HG02571 (cell line): Measurements from ENCODE around the gene SH3D21.

Experiments used
- ATAC-seq: cut with Tn5 transposase; IDR thresholded peaks from one replicate; pipeline ENCODE4 v1.9.1; 2021; ENCODE audit warnings: mild to moderate bottlenecking, moderate library complexity; ENCODE audit not compliant: unreplicated experiment

Gene SH3D21

GRCh38 chr1:36303244-36303643 lies 2.9 kb upstream of the SH3D21 start:
- no peak for ATAC-seq

DNA sequence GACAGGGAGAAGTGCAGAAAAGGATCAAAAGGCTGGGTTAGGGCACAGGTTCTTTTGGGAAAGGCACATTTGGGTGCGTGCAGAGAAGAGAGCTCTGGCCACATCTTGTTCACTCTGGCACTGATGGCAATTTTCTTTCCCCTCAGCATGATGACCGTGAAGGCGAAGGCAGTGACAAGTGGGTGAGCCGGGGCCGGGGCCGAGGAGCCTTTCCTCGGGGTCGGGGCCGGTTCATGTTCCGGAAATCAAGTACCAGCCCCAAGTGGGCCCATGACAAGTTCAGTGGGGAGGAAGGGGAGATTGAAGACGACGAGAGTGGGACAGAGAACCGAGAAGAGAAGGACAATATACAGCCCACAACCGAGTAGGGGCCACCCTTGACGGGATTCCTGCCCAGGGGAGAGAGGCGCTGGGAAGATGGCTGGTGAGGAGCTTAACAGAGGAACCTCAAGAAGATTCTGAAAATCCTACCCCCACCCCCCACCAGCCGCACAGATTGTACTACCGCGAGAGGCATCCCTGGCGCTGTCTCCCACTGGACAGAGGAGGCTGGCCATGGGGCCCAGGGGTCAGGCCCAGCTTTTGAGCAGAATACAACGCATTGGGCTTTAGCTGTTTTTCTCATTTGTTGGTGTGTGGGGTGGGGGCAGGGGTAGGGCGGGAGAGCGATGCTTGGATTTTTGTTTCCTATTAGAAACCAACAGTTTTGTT lies 2.4 kb upstream of the SH3D21 start:
- no peak for ATAC-seq

DNA sequence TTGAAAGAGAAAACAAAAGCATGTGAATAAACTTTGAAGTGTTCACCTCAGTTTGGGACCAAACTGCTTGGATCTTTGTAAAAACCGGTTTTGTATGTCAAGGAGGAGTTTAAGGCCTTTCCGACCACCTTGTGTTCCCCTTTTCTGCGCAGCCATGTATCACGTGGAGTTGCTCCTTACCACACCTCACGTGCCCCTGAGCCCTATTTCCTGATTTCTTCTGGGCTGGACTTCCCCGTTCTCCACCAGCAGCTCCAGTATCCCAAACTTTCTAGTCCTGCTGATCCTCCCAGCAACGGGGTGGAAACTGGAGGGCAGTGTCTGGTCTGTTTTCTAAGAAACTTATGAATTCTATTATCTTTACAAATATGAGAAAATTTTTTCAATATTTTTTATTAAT lies 1.6 kb upstream of the SH3D21 start:
- no peak for ATAC-seq

DNA sequence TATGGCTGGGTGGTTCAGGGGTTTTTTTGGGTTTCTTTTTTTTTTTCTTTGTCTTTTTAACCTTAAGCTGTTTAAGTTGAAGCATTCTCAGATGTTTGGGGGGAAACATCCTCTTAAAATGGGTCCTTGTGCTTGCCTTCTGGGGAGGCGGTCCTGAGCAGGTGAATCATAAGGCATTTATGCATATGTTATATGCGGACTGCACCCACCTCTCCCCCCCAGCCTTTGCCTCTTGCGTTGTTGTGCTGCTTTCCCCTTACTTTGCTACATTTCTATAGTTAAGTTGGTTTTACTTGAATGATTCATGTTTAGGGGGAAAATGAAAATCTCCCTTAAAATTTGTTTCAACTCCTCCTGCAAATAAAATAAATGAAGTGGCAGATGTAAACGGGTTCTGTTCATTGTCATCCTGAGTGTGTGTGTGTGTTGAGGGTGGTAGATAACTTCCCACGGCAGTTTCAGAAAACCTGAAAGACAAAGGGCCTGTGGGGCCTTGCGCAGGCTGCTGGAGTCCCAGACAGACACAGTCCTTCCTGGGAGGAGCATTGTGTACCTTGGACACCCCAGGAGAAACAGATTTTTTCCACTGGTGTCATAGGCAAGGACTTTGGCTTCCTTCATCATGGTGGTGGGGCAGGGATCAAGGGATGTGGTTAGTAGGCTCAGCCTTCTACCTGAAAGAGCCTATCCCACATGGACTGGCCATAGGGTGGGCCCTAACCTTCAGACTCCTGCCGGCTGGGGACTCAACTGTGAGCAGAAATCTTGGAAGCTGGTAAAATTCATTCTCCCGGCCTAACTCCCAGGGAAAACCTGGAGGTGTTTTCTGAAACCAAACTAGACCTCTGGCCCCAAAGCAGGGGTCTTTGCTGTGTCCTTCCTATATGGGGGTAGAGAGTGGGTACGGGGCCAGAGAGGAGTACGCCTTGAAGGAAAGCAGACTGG lies 926 bp upstream of the SH3D21 start:
- no peak for ATAC-seq

DNA sequence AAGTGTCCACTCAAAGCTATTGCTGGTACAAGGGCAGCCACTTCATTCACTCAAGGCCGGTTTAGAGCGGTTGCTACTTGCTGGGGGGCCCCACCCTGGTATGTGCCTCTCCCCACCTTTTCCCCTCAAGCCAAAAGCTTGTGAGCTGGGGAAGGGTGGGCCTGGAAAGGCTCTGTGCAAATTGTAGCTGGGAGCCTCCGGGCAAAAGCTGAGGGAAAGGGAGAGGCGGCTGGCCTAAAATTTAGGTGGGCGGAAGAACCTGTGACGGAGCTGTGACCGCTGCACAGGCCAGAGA lies 306 bp upstream of the SH3D21 start:
- ATAC-seq = no peak

DNA sequence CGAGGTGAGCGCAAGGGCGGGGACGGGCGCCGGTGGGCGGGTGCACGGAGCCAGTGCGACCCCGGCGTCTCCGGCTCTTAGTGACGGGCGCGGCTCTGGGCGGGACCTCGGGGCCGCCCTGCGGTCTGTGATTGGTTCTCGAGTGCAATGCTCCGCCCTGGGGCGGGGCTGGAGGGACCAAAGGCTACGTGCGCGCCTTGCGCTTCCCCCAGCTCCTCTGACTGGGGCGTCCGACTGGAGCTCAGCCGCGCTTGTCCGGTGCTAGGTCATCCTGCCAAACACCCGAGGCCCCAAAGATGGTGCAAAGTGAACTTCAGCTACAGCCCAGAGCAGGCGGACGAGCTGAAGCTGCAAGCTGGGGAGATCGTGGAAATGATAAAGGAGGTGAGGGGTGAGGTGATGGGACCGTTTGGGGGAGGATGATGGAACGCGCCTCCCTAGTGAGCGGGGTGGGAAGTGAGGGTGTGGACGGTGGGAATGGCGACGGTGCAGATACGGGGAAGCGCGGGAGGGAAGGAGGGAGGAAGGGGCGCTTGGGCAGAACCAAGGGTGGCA lies 811 bp downstream of the SH3D21 start:
- ATAC-seq = peak; percentile 94

DNA sequence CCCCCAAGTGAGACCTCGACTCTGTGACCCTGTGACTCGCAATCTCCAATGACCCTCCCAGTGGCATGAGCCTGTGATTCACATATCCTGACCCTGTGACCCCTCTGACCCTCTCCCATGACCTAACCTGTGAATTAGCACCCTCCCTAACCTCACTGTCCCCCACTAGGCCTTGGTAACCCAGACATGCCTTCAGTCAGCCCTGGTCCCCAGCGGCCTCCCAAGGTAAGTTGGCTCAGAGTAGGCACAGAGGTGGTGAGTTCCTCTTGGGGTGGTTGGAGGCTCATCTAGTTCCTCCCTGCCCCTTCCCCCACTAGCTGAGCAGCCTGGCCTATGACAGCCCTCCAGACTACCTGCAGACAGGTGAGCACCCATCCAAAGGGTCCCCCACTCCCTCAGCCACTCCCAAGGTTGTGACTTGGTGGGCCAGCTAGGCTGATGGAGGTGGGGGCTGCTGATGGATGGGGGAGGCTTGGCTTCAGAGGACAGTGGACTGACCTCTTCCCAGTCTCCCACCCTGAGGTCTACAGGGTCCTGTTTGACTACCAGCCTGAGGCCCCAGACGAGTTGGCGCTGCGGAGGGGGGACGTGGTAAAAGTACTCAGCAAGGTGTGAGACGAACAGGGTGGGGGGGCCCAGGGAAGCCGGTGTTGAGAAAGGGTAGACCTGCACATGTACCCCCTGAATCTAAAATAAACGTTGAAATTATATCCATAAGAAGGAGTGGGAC lies 1.6 kb downstream of the SH3D21 start:
- no peak for ATAC-seq

- no peak for ATAC-seq
Observed at GRCh38 chr1:36309397-36309796, 3.2 kb downstream of the SH3D21 start.

DNA sequence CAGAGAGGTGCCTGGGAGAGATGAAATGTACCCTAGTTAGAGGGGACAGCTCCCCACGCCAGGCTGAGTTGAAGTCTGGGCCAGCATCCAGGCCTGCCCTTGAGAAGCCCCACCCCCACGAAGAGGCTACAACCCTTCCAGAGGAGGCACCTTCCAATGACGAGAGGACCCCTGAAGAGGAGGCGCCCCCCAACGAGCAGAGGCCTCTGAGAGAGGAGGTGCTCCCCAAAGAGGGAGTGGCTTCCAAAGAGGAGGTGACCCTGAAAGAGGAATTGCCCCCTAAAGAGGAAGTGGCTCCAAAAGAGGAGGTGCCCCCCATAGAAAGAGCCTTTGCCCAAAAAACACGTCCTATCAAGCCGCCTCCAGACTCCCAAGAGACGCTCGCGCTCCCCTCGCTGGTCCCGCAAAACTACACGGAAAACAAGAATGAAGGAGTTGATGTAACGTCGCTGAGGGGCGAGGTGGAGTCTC lies 14.2 kb downstream of the SH3D21 start:
- ATAC-seq = no peak

- no peak for ATAC-seq
Observed at GRCh38 chr1:36320767-36321118, 14.6 kb downstream of the SH3D21 start.

GRCh38 chr1:36321119-36321951 lies 15.2 kb downstream of the SH3D21 start:
- ATAC-seq = no peak

- no peak for ATAC-seq
Observed at GRCh38 chr1:36322041-36322785, 16.0 kb downstream of the SH3D21 start.

- no peak for ATAC-seq
Observed at GRCh38 chr1:36322786-36323635, 16.8 kb downstream of the SH3D21 start.

DNA sequence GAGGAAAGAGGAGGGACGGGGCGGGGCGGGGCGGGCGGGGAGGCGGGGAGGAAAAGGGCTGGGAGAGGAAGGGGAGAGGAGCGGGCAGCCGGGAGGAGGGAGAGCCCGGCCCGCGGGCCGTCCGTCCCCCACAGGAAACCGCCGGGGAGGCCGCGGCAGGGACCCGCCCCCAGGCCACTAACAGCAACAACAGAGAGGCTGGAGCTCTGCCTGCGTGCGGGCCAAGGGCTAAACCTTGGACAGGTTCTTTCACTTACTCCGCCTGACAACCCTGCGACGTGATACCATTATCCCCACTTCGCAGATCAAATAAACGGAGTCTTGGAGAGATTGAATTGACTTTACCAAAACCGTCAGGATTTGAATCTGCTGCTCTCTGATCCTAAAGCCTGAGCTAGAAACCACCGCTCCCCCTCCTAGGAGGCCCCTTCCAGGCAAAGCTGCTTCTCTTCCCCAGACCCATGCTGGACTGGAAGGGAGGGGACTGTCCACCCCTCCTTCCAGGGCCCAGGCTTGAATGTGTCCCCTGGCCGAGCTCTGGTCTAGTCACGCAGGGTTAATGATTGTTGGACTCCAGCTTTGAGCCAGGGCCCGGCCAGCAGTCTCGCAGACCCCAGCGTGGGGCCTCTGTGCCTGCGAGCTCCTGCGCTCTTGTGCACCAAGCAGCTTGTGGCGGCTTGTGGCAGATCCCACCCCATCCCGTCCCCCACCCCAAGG lies 17.6 kb downstream of the SH3D21 start, which contains the start of gene EVA1B:
TSS of gene EVA1B (minus strand) at position 10 of the 717 bp plus-strand sequence. CDS start 608 bp downstream, outside the sequence.
- ATAC-seq = no peak

DNA sequence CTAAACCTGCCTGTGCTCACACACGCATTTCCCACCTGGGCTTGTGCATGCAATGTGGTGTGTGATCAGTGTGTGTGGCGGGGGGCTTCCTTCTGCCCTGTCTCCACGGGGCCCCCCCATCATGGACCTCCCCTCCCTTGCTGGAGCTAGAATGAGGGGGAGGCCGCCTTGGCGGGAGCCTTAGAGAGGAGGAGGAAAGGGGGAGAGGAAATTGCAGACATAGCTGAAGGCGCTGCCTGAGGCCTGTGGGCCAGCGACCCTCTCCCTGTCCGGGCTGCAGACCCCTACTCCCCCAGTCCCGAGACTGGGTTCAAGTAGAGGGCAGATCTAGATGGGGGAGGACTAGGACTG lies 18.2 kb downstream of the SH3D21 start:
- ATAC-seq = no peak

DNA sequence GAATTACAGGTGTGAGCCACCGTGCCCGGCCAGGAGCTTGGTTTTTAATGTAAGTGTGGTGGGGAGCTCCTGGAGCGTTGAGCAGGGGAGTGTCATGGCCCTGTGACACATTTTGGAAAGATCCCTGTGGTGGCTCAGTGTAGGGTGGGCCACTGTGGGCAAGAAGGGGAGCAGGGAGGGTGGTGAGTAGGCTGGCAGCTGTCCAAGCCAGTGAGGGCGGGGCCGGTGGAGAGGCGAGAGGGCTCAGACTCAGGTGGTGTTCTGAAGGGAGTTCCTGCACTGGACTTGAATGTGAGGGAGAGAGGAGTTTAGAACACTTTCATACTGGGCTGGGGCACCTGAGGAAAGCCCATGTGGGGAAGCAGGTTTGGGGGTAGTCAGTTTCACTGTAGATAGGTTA lies 20.3 kb downstream of the SH3D21 start:
- no peak for ATAC-seq

DNA sequence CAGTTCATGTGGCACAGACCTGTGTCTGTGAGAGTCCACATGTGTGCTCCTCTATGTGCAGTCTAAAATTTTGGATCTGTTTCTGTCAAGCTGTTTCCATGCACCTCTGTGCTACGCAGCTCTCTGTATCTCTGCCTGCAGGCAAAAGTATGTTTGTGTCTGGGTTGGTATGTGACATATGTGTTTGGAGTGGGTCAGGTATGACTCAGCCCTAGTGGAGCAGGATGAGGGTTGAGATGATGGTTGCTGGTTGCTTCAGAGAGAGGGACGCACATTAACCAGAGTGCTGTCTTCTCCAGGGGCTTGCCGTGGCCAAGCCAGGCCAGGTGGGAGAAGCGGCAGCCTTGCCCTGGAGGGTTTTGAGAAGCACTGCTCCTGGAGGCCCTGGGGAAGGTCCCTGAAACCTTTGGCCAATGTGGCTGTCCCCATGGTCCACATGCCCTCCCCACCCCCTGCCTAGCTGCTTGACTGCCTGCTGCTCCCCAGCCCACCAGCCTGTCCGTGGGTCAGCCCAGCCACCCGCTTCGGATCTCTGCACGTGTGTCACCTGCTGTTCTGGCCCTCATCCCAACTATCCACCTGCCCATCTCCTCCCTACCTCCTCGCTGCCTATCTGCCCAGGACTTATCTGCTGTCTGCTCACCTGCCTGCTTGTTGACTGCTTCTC lies 21.4 kb downstream of the SH3D21 start:
- ATAC-seq = no peak

- no peak for ATAC-seq
Observed at GRCh38 chr1:36328088-36328480, 21.9 kb downstream of the SH3D21 start.
